Hepatocyte (in vitro differentiated cells): ENCODE measurements around the gene SYT2.

Experiments
- EZH2 ChIP-seq: fragments of 200-600 bp; sonication (generic); IDR thresholded peaks from 2 replicates; pipeline ENCODE4 v1.6.1; 2016; ENCODE audit warnings: antibody characterized with exemption, mild to moderate bottlenecking, borderline replicate concordance
- EZH2phosphoT487 ChIP-seq: fragments of 200-600 bp; sonication (generic); IDR thresholded peaks from one replicate; pipeline ENCODE4 v1.6.1; 2018; ENCODE audit warnings: antibody characterized with exemption, mild to moderate bottlenecking, low read depth, moderate library complexity; ENCODE audit not compliant: unreplicated experiment, severe bottlenecking
- TF ChIP-seq, protein P1 (sequence below): fragments of 200-600 bp; sonication (generic); IDR thresholded peaks from 2 replicates; pipeline ENCODE4 v1.5.1; 2016; ENCODE audit warnings: antibody characterized with exemption, mild to moderate bottlenecking; ENCODE audit not compliant: poor library complexity

DNA sequence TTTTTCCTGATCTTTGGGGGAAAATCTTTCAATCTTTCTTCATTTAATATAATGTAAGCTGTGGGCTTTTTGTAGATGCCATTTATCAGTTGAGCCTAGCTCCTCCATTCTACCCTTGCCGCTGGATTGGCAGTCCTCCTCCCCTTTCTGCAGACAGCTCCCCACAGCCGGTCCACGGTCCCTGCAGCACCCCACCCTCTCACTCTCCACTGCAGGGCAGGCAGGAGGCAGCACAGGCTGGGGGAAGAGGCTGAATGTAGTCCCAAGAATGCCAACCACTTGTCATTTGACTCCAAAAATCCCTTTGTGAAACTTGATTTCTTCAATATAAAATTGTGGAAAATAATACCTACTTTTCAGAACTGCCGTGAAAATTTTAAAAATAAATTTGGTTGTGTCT lies 96.7 kb downstream of the SYT2 start:
- TF ChIP-seq EZH2, result no peak
- TF ChIP-seq, protein P1, sequence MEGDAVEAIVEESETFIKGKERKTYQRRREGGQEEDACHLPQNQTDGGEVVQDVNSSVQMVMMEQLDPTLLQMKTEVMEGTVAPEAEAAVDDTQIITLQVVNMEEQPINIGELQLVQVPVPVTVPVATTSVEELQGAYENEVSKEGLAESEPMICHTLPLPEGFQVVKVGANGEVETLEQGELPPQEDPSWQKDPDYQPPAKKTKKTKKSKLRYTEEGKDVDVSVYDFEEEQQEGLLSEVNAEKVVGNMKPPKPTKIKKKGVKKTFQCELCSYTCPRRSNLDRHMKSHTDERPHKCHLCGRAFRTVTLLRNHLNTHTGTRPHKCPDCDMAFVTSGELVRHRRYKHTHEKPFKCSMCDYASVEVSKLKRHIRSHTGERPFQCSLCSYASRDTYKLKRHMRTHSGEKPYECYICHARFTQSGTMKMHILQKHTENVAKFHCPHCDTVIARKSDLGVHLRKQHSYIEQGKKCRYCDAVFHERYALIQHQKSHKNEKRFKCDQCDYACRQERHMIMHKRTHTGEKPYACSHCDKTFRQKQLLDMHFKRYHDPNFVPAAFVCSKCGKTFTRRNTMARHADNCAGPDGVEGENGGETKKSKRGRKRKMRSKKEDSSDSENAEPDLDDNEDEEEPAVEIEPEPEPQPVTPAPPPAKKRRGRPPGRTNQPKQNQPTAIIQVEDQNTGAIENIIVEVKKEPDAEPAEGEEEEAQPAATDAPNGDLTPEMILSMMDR, result no peak
- TF ChIP-seq EZH2phosphoT487, result no peak
